ENCODE data around the gene ASAP3. TPM values are rescaled to one million over a fixed set of nuclear protein-coding genes. Genes with fewer than 3 reads are reported as not detected.

ASAP3 gene
- polyA plus RNA-seq (2013, experiment 1 of 2), result 40.0 TPM
- polyA plus RNA-seq (2013, experiment 2 of 2), result 35.6 TPM

DNA sequence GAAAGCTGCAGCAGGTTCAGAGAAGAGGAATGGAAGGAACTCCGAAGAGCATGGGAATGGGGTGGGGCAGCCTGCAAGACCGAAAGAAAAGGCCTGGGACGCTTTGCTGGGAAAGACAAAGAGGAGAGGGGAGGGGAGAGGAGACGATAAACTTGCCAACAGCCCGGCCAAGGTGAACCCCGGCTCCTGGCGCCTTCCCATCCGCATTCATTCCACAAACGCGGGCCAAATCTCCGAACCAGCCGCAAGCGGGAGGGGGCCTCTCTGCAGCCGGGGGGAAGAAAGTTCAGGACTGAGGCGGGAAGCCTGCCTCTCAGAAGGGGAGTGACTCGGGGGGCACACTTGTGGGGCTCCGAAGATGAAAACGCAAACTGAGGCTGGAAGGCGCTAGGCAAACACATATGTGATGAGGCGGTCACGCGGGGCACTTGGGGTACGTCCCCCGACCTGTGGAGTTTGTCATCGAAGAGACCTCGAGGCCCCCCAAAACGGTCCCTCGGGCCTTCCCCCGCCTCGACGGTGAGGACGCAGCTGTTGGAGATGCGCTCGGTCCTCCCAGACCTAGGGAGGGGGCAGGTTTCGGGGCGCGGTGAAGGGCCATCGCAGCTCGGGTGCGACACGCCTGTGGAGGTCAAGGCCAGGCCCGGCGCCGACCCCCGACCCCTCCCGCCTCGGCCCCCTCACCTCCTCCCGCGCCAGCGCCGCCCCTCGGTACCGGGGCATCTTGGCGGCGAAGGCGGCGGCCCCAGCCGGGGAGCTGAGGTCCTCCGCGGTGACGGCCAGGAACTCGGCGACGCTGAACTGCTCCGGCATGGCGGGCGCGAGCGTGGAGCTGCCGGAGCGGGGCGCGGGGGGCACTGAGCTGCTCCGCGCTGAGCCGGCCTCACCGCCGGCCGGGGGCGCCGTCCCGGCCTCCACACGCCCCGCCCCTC, at the start of gene ASAP3:
Gene ASAP3, minus strand, starts transcription at position 859 of the 932 bp plus-strand sequence. Its CDS starts 46 bp downstream, at position 813.
- no peaks in the 10 kb centered on the region for H3K9me3 ChIP-seq (ENCODE audit: control insufficient read depth, low read length)
- H3K4me1 ChIP-seq (ENCODE audit: control insufficient read depth, insufficient read depth, low read length, poor library complexity, severe bottlenecking), result peaks cover 11% of the 10 kb centered on the region
- H3K4me3 ChIP-seq (ENCODE audit: extremely low read depth, insufficient read depth, low read length, poor library complexity, severe bottlenecking), result peak within 1 kb of the TSS; percentile 81
- peaks cover 4% of the 10 kb centered on the region for H3K36me3 ChIP-seq (ENCODE audit: control insufficient read depth, insufficient read depth, low read length)
- peak within 1 kb of the TSS; percentile 75 for H3K27ac ChIP-seq (ENCODE audit: low read depth, low read length, severe bottlenecking)
- 0% methylated on average over 38 to 65 of the region's 84 CpGs for WGBS, 2 experiments (ENCODE audit: insufficient coverage in 2 of 2)

DNA sequence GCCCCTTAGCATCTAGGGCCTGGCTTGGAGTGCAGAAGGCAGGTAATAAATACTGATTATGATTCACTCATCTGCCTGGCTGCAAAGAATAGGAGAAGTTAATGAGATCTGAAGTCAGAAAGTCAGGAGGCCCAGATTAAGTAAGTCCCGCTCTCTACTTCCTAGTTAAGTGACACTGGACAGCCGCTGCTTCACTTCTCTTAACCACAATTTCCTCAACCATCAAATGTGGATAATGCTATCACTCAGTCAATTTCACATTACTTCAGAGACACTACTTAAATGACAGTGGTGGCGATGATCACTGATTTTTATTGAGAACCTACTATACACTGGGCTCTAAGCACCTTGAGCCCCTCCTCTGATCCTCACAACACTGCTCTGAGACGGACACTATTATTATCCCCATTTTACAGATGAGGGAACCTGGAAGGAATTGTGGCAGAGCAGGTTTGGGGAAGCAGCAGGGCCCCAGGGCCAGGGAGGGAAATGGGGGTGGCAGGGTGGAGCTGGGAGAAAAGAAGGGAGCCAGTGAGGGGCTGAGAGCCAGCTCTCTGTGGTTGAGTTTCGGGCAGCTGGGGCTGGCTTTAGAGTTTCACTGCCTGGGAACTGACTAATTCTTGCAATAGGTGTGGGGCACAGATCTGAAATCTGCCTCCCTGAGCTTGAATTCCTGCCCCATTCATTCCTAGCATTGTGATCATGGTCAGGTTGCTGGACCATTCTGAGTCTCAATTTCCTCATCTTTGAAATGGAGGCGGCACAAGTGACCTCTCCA, 49.5 kb upstream of the ASAP3 start:
- Histone ChIP-seq H3K36me3 (ENCODE audit: control insufficient read depth, insufficient read depth, low read length) (no peaks in the 10 kb centered on the region), H3K4me3 (ENCODE audit: extremely low read depth, insufficient read depth, low read length, poor library complexity, severe bottlenecking) (no peak overlapping the region), H3K9me3 (ENCODE audit: control insufficient read depth, low read length) (no peaks in the 10 kb centered on the region), H3K4me1 (ENCODE audit: control insufficient read depth, insufficient read depth, low read length, poor library complexity, severe bottlenecking) (no peaks in the 10 kb centered on the region), H3K27ac (ENCODE audit: low read depth, low read length, severe bottlenecking) (no peak overlapping the region)
- WGBS, 2 experiments (ENCODE audit: insufficient coverage in 2 of 2), result 94 to 100% methylated on average over 4 to 5 of the region's 6 CpGs

DNA sequence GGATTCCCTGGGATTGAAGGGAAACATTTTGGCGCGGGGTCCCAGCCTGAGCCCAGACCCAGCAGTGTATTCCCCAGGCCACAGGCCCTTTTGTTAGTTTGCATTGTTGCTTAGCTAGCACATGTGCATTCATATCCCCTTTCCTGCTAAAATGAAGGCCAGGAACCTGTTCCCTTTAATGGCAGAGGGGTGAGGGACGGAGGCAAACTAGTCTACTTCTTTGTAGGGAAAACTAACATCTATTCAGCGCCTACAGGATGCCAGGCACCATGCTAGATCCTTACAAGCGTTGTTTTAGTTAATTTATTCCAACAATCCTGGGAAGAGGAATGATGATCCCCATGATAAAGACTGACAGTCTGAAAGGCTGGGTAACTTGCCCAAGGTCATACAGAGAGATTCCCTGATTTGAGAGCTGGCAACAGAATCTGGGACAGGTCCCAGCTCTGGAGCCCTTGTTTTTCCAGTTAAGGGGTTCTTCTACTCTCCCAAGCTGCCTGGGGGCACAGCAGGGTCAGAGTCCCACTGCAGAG, 47.6 kb upstream of the ASAP3 start:
- Histone ChIP-seq H3K27ac (ENCODE audit: low read depth, low read length, severe bottlenecking) (no peak overlapping the region), H3K9me3 (ENCODE audit: control insufficient read depth, low read length) (no peaks in the 10 kb centered on the region), H3K4me1 (ENCODE audit: control insufficient read depth, insufficient read depth, low read length, poor library complexity, severe bottlenecking) (no peaks in the 10 kb centered on the region), H3K4me3 (ENCODE audit: extremely low read depth, insufficient read depth, low read length, poor library complexity, severe bottlenecking) (peak overlapping the region; percentile 55), H3K36me3 (ENCODE audit: control insufficient read depth, insufficient read depth, low read length) (no peaks in the 10 kb centered on the region)
- 0 to 42% methylated on average over 2 to 5 of the region's 5 CpGs for WGBS, 2 experiments (ENCODE audit: insufficient coverage in 2 of 2)

GRCh38 chr1:23530747-23531561, 47.0 kb upstream of the ASAP3 start, which contains the start of gene E2F2:
E2F2 (minus strand) TSS chr1:23531233; CDS start chr1:23530793, 440 bp downstream.
- no peaks in the 10 kb centered on the region for H3K9me3 ChIP-seq (ENCODE audit: control insufficient read depth, low read length)
- no peak within 1 kb of the TSS for H3K27ac ChIP-seq (ENCODE audit: low read depth, low read length, severe bottlenecking)
- no peaks in the 10 kb centered on the region for H3K4me1 ChIP-seq (ENCODE audit: control insufficient read depth, insufficient read depth, low read length, poor library complexity, severe bottlenecking)
- WGBS, 2 experiments (ENCODE audit: insufficient coverage in 2 of 2), result 1% methylated on average over 46 to 61 of the region's 85 CpGs
- H3K4me3 ChIP-seq (ENCODE audit: extremely low read depth, insufficient read depth, low read length, poor library complexity, severe bottlenecking), result peak within 1 kb of the TSS; percentile 55
- no peaks in the 10 kb centered on the region for H3K36me3 ChIP-seq (ENCODE audit: control insufficient read depth, insufficient read depth, low read length)

- Histone ChIP-seq H3K36me3 (ENCODE audit: control insufficient read depth, insufficient read depth, low read length) (no peaks in the 10 kb centered on the region), H3K27ac (ENCODE audit: low read depth, low read length, severe bottlenecking) (no peak overlapping the region), H3K4me1 (ENCODE audit: control insufficient read depth, insufficient read depth, low read length, poor library complexity, severe bottlenecking) (no peaks in the 10 kb centered on the region), H3K4me3 (ENCODE audit: extremely low read depth, insufficient read depth, low read length, poor library complexity, severe bottlenecking) (peak overlapping the region; percentile 55), H3K9me3 (ENCODE audit: control insufficient read depth, low read length) (no peaks in the 10 kb centered on the region)
- 18 to 21% methylated on average over 7 to 18 of the region's 22 CpGs for WGBS, 2 experiments (ENCODE audit: insufficient coverage in 2 of 2)
Measured at GRCh38 chr1:23530087-23530746, 46.2 kb upstream of the ASAP3 start.

DNA sequence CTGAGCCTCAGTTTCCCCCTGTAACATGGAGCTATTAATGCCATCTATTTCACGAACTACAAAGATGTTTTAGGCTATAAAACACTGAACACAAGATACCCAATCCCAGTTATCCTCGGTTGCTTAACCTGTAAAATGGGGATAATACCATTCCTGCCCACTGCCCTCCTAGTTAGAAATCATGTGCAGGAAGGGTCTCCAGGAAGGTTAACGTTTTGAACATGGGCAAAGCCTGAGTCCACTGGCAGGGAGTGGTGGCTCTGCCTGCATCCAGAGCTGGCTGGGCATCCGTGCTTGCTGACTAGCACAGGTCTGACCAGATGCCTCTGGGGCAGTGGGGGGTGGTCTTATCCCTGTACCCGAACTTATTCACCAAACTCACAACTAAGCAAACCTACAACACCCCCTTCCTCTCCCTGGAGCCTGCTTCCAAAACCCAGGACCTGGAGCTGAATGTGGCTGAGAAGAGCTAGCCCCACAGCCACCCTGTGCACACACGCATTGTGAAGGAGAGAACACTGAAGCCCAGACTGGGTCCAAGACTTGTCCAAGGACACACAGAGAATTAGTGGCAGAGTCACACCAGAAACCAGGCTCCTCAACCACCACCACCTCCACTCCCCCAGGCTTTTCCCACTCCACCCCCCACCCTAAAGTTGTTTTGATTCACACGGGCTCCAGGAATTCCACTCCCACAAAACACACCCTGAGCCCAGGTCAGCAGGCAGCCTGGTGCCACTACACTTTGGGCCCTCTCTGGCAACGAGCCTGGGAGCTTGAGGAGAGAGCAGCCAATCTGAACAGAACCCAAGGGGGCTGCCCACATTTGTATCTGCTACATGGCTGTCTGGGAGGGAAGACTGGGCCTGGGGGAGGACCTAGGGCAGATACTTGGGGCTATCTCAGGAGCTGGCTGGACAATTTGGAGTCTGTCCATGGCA, 45.4 kb upstream of the ASAP3 start:
- no peaks in the 10 kb centered on the region for H3K9me3 ChIP-seq (ENCODE audit: control insufficient read depth, low read length)
- WGBS, 2 experiments (ENCODE audit: insufficient coverage in 2 of 2), result 78 to 88% methylated on average over 4 to 6 of the region's 8 CpGs
- H3K4me1 ChIP-seq (ENCODE audit: control insufficient read depth, insufficient read depth, low read length, poor library complexity, severe bottlenecking), result no peaks in the 10 kb centered on the region
- no peaks in the 10 kb centered on the region for H3K36me3 ChIP-seq (ENCODE audit: control insufficient read depth, insufficient read depth, low read length)
- no peak overlapping the region for H3K4me3 ChIP-seq (ENCODE audit: extremely low read depth, insufficient read depth, low read length, poor library complexity, severe bottlenecking)
- H3K27ac ChIP-seq (ENCODE audit: low read depth, low read length, severe bottlenecking), result no peak overlapping the region

DNA sequence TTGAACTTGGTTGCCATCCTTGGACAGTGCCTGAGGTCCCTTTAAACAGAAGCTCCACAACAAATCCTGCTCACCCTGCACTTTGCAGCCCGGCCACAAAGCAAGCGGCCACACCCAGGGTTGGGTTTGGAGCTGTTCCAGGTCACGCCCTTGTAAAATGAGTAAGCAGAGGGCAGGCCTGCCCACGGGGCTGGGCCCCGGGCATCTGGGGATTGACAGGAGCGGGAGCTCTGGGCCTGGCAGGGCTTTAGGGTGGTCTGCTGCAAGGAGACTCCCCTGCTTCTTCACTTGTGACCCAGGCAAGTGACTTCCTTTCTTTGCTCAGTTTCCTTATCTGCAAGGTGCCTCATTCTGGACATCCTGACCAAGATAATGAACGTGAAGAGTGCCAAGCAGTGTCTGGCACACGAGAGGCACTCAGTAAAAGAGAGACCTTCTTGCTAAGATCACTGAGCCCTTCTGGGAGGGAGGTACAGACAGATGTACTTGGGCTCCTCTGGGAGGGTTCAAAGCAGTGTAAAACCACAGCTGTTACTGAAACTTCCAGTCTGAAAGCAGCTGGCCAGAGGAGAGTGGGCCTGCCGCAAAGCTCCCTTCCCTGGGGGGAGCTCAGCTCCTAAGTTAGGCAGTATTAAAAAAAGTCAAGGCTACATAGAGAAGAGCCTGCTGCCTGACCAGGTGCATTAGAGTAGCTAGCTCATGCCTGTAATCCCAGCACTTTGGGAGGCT, 44.4 kb upstream of the ASAP3 start:
- H3K27ac ChIP-seq (ENCODE audit: low read depth, low read length, severe bottlenecking), result no peak overlapping the region
- H3K9me3 ChIP-seq (ENCODE audit: control insufficient read depth, low read length), result no peaks in the 10 kb centered on the region
- no peak overlapping the region for H3K4me3 ChIP-seq (ENCODE audit: extremely low read depth, insufficient read depth, low read length, poor library complexity, severe bottlenecking)
- no peaks in the 10 kb centered on the region for H3K36me3 ChIP-seq (ENCODE audit: control insufficient read depth, insufficient read depth, low read length)
- H3K4me1 ChIP-seq (ENCODE audit: control insufficient read depth, insufficient read depth, low read length, poor library complexity, severe bottlenecking), result no peaks in the 10 kb centered on the region
- WGBS, 2 experiments (ENCODE audit: insufficient coverage in 2 of 2), result 75 to 78% methylated on average over 7 to 9 of the region's 9 CpGs

DNA sequence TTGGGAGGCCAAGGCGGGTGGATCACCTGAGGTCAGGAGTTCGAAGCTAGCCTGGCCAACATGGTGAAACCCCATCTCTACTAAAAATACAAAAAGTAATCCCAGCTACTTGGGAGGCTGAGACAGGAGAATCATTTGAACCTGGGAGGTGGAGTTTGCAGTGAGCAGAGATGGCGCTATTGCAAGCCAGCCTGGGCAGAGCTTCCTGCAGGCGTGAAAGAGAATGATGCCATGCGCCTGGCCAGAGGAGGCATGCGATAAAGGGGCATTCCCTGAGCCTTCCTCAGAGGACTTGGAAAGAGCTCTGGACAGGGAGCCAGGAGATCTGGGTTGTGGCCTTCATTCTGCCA, 43.9 kb upstream of the ASAP3 start:
- no peaks in the 10 kb centered on the region for H3K4me1 ChIP-seq (ENCODE audit: control insufficient read depth, insufficient read depth, low read length, poor library complexity, severe bottlenecking)
- no peaks in the 10 kb centered on the region for H3K36me3 ChIP-seq (ENCODE audit: control insufficient read depth, insufficient read depth, low read length)
- H3K27ac ChIP-seq (ENCODE audit: low read depth, low read length, severe bottlenecking), result no peak overlapping the region
- H3K4me3 ChIP-seq (ENCODE audit: extremely low read depth, insufficient read depth, low read length, poor library complexity, severe bottlenecking), result no peak overlapping the region
- no peaks in the 10 kb centered on the region for H3K9me3 ChIP-seq (ENCODE audit: control insufficient read depth, low read length)
- 92 to 98% methylated on average over 4 of the region's 6 CpGs for WGBS, 2 experiments (ENCODE audit: insufficient coverage in 2 of 2)

- Histone ChIP-seq H3K36me3 (ENCODE audit: control insufficient read depth, insufficient read depth, low read length) (no peaks in the 10 kb centered on the region), H3K4me3 (ENCODE audit: extremely low read depth, insufficient read depth, low read length, poor library complexity, severe bottlenecking) (no peak overlapping the region), H3K9me3 (ENCODE audit: control insufficient read depth, low read length) (no peaks in the 10 kb centered on the region), H3K27ac (ENCODE audit: low read depth, low read length, severe bottlenecking) (no peak overlapping the region), H3K4me1 (ENCODE audit: control insufficient read depth, insufficient read depth, low read length, poor library complexity, severe bottlenecking) (no peaks in the 10 kb centered on the region)
- 97 to 100% methylated on average over 5 to 6 of the region's 7 CpGs for WGBS, 2 experiments (ENCODE audit: insufficient coverage in 2 of 2)
Measured at GRCh38 chr1:23527366-23527765, 43.4 kb upstream of the ASAP3 start.

Data from mesodermal cell (in vitro differentiated cells).